NT2/D1 (cell line): ENCODE results near the gene MCTP1.

Experiments used
- YY1 ChIP-seq: IDR thresholded peaks from 2 replicates; pipeline ENCODE4 v1.6.1; 2011; ENCODE audit not compliant: insufficient read length, insufficient read depth
- ZNF274 ChIP-seq: IDR thresholded peaks from 2 replicates; pipeline ENCODE4 v1.6.1; 2011; ENCODE audit warnings: mild to moderate bottlenecking, low read depth, low read length

- no peak for TF ChIP-seq YY1
- no peak for TF ChIP-seq ZNF274
Measured at GRCh38 chr5:94870511-94871183, 414.2 kb downstream of the MCTP1 start.
